HepG2 (cell line): ENCODE measurements around the gene LCN2. TPM values are rescaled to one million over a fixed set of nuclear protein-coding genes. Genes with fewer than 3 reads are reported as not detected.

Experiments
- ARNT2 ChIP-seq: sonication (generic); formaldehyde crosslinking; IDR thresholded peaks from 2 replicates; pipeline ENCODE4 v1.8.0; 2022; ENCODE audit warnings: mild to moderate bottlenecking, low read depth, missing genetic modification reagents, moderate library complexity
- DMAP1 ChIP-seq: IDR thresholded peaks from 2 replicates; pipeline ENCODE4 v1.6.1; 2016
- EED ChIP-seq: sonication (generic); formaldehyde crosslinking; IDR thresholded peaks from 2 replicates; pipeline ENCODE4 v1.5.0; 2020; ENCODE audit warnings: mild to moderate bottlenecking, missing genetic modification reagents
- IRX3 ChIP-seq: sonication (generic); formaldehyde crosslinking; IDR thresholded peaks from 2 replicates; pipeline ENCODE4 v1.8.1; 2023; ENCODE audit warnings: mild to moderate bottlenecking, low read depth, missing genetic modification reagents, borderline replicate concordance
- JUND ChIP-seq: sonication (generic); formaldehyde crosslinking; IDR thresholded peaks from 2 replicates; pipeline ENCODE4 v1.8.0; 2022; ENCODE audit warnings: mild to moderate bottlenecking, missing genetic modification reagents
- SMC3 ChIP-seq: IDR thresholded peaks from 2 replicates; pipeline ENCODE4 v1.6.1; 2011; ENCODE audit warnings: low read length, improper control_type of control experiment
- SP2 ChIP-seq: sonication (generic); formaldehyde crosslinking; IDR thresholded peaks from 2 replicates; pipeline ENCODE4 v1.5.1; 2020; ENCODE audit warnings: mild to moderate bottlenecking, missing genetic modification reagents
- SYNCRIP ChIP-seq: fragments of 200-400 bp; formaldehyde crosslinking; IDR thresholded peaks from 2 replicates; pipeline ENCODE4 v1.6.1; 2018; ENCODE audit warnings: mild to moderate bottlenecking, low read depth, low read length; ENCODE audit not compliant: insufficient read depth
- TARDBP ChIP-seq: sonication (generic); formaldehyde crosslinking; IDR thresholded peaks from 2 replicates; pipeline ENCODE4 v1.8.0; 2022; ENCODE audit warnings: mild to moderate bottlenecking, missing genetic modification reagents
- YEATS2 ChIP-seq: sonication (generic); formaldehyde crosslinking; IDR thresholded peaks from 2 replicates; pipeline ENCODE4 v1.4.0; 2020; ENCODE audit warnings: missing genetic modification reagents, borderline replicate concordance
- ZFP62 ChIP-seq: sonication (generic); formaldehyde crosslinking; IDR thresholded peaks from 2 replicates; pipeline ENCODE4 v1.4.0; 2020; ENCODE audit warnings: missing genetic modification reagents
- ZNF331 ChIP-seq: sonication (generic); formaldehyde crosslinking; IDR thresholded peaks from 2 replicates; pipeline ENCODE4 v1.4.0; 2020; ENCODE audit warnings: missing genetic modification reagents
- ZNF441 ChIP-seq: sonication (generic); formaldehyde crosslinking; IDR thresholded peaks from 2 replicates; pipeline ENCODE4 v1.7.0; 2021; ENCODE audit warnings: missing genetic modification reagents, borderline replicate concordance
- ZNF562 ChIP-seq: sonication (generic); formaldehyde crosslinking; IDR thresholded peaks from 2 replicates; pipeline ENCODE4 v1.8.0; 2022; ENCODE audit warnings: missing genetic modification reagents, borderline replicate concordance
- polyA plus RNA-seq, 8 experiments: library from polyadenylated mRNA; depleted of rRNA in 3 of 8; stranded (reverse) in 7 of 8; unstranded in 1 of 8; fragments of >200 nt; fragmentation: Illumina TruSeq in 4 of 8; extraction: Trizol in 4 of 8; gene quantifications; 2 replicates each; pipeline versions ENCODE4 v1.2.1 to v1.2.3, GENCODE V29; 2011 to 2016; ENCODE audit warnings: low read depth in 4 of 8, missing spikeins in 1 of 8, mixed read lengths in 1 of 8; ENCODE audit not compliant: insufficient read depth in 1 of 8
- total RNA-seq, 5 experiments: library from RNA; depleted of rRNA; stranded (reverse); fragments of >200 nt; fragmentation: Illumina TruSeq; extraction: Trizol; gene quantifications; 2 replicates each; pipeline ENCODE4 v1.2.3, GENCODE V29; 2016; ENCODE audit warnings: low read depth in 1 of 5
- TF ChIP-seq, protein P1 (sequence below): sonication (generic); formaldehyde crosslinking; IDR thresholded peaks from 2 replicates; pipeline ENCODE4 v1.4.0; 2020; ENCODE audit warnings: missing genetic modification reagents, low read depth, mild to moderate bottlenecking, borderline replicate concordance
- TF ChIP-seq, protein P2 (sequence below): sonication (generic); formaldehyde crosslinking; IDR thresholded peaks from 2 replicates; pipeline ENCODE4 v1.4.0; 2020; ENCODE audit warnings: mild to moderate bottlenecking, missing genetic modification reagents
- TF ChIP-seq, protein P3 (sequence below): sonication (generic); formaldehyde crosslinking; IDR thresholded peaks from 2 replicates; pipeline ENCODE4 v1.4.0; 2020; ENCODE audit warnings: missing genetic modification reagents, mild to moderate bottlenecking, borderline replicate concordance
- TF ChIP-seq, protein P4 (sequence below): sonication (generic); formaldehyde crosslinking; IDR thresholded peaks from 2 replicates; pipeline ENCODE4 v1.5.0; 2020; ENCODE audit warnings: missing genetic modification reagents
- TF ChIP-seq, protein P5 (sequence below): sonication (generic); formaldehyde crosslinking; IDR thresholded peaks from 2 replicates; pipeline ENCODE4 v1.5.1; 2020; ENCODE audit warnings: mild to moderate bottlenecking, missing genetic modification reagents, moderate library complexity
- TF ChIP-seq, protein P6 (sequence below): fragments of 450-650 bp; IDR thresholded peaks from 2 replicates; pipeline ENCODE4 v1.6.1; 2017

Gene LCN2
- total and polyA plus RNA-seq, 2 of the 13 experiments (the other 11 are each of a cell fraction or from before 2014, with no cell fraction given), result 0.38 to 1.4 TPM

DNA sequence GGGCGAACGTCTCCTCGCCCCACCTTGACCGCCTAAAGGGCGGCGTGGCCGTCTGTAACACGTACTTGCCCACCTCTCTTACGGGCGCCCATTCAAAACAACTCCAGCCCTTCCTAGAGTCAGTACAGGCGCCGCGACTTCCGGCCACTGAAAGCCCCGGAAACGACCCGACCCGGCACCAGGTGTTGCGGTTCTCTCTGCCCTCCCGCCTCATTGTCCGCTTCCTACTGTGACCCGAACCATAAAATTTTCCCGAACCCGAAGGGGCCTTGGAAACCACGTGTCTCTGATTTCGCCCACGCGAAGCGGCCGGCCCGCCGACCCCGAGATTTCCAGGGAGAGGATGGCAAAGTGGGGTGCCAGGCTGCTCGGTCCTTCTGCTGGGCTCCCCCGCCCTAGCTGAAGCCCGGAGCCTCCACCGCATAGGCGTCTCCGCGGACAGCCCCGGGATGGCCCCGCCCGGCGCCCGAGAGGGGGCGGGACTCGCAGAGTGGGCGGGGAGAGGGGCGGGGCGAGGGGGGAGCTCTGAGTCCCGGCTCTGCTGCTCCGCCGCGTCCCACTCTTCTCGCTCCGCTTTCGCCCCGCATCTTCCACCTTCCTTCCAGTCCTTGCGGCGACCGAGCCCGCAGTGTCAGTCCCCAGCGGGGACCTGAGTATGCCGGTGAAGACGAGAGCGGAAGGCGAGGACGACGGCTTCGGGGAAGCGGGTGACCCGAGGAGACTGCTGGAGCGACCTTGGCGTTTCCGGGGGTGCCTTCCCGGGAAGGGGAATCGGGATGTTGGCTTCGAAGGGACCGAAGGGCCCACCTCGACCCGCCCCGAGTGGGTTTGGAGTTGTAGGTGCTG, 21.0 kb upstream of the LCN2 start (continued):
- TF ChIP-seq, protein P1, sequence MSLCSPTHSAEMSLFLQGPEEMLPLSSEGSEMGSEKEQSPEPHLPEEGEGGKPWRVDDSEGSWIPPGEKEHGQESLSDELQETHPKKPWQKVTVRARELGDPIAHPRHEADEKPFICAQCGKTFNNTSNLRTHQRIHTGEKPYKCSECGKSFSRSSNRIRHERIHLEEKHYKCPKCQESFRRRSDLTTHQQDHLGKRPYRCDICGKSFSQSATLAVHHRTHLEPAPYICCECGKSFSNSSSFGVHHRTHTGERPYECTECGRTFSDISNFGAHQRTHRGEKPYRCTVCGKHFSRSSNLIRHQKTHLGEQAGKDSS (CRISPR knock-in tag), result no peak
- TF ChIP-seq, protein P2, sequence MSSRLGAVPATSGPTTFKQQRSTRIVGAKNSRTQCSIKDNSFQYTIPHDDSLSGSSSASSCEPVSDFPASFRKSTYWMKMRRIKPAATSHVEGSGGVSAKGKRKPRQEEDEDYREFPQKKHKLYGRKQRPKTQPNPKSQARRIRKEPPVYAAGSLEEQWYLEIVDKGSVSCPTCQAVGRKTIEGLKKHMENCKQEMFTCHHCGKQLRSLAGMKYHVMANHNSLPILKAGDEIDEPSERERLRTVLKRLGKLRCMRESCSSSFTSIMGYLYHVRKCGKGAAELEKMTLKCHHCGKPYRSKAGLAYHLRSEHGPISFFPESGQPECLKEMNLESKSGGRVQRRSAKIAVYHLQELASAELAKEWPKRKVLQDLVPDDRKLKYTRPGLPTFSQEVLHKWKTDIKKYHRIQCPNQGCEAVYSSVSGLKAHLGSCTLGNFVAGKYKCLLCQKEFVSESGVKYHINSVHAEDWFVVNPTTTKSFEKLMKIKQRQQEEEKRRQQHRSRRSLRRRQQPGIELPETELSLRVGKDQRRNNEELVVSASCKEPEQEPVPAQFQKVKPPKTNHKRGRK (CRISPR knock-in tag), result no peak
- no peak for TF ChIP-seq SP2 (CRISPR knock-in tag)
- TF ChIP-seq SMC3, result no peak
- TF ChIP-seq, protein P3, sequence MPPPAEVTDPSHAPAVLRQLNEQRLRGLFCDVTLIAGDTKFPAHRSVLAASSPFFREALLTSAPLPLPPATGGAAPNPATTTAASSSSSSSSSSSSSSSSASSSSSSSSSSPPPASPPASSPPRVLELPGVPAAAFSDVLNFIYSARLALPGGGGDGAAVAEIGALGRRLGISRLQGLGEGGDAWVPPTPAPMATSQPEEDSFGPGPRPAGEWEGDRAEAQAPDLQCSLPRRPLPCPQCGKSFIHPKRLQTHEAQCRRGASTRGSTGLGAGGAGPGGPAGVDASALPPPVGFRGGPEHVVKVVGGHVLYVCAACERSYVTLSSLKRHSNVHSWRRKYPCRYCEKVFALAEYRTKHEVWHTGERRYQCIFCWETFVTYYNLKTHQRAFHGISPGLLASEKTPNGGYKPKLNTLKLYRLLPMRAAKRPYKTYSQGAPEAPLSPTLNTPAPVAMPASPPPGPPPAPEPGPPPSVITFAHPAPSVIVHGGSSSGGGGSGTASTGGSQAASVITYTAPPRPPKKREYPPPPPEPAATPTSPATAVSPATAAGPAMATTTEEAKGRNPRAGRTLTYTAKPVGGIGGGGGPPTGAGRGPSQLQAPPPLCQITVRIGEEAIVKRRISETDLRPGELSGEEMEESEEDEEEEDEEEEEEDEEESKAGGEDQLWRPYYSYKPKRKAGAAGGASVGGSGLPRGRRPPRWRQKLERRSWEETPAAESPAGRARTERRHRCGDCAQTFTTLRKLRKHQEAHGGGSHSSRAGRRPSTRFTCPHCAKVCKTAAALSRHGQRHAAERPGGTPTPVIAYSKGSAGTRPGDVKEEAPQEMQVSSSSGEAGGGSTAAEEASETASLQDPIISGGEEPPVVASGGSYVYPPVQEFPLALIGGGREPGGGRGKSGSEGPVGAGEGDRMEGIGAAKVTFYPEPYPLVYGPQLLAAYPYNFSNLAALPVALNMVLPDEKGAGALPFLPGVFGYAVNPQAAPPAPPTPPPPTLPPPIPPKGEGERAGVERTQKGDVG (CRISPR knock-in tag), result no peak
- no peak for TF ChIP-seq ZFP62
- TF ChIP-seq ZNF441 (CRISPR knock-in tag), result no peak
- peak; percentile 74; the same call in 1 of the 2 replicates for TF ChIP-seq YEATS2 (CRISPR knock-in tag)
- TF ChIP-seq, protein P4, sequence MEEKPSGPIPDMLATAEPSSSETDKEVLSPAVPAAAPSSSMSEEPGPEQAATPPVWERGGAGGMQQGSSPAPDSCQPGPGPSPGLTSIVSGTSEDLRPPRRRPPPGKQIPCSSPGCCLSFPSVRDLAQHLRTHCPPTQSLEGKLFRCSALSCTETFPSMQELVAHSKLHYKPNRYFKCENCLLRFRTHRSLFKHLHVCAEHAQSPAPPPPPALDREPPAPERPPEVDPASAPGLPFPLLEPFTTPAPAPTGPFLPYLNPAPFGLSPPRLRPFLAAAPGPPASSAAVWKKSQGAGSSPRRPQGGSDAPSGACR (CRISPR knock-in tag), result no peak
- no peak for TF ChIP-seq ZNF562 (CRISPR knock-in tag)
- peak; percentile 74 for TF ChIP-seq ARNT2
- TF ChIP-seq ZNF331 (CRISPR knock-in tag), result peak; percentile 26; the same call in 1 of the 2 replicates
- TF ChIP-seq, protein P5, sequence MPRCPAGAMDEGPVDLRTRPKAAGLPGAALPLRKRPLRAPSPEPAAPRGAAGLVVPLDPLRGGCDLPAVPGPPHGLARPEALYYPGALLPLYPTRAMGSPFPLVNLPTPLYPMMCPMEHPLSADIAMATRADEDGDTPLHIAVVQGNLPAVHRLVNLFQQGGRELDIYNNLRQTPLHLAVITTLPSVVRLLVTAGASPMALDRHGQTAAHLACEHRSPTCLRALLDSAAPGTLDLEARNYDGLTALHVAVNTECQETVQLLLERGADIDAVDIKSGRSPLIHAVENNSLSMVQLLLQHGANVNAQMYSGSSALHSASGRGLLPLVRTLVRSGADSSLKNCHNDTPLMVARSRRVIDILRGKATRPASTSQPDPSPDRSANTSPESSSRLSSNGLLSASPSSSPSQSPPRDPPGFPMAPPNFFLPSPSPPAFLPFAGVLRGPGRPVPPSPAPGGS (CRISPR knock-in tag), result peak; percentile 43; the same call in 1 of the 2 replicates
- no peak for TF ChIP-seq EED (CRISPR knock-in tag)
- no peak for TF ChIP-seq IRX3
- TF ChIP-seq TARDBP (CRISPR knock-in tag), result no peak
- TF ChIP-seq SYNCRIP, result no peak
- TF ChIP-seq DMAP1, result peak; percentile 75; the same call in 1 of the 2 replicates
- TF ChIP-seq JUND (CRISPR knock-in tag), result no peak
- TF ChIP-seq, protein P6, sequence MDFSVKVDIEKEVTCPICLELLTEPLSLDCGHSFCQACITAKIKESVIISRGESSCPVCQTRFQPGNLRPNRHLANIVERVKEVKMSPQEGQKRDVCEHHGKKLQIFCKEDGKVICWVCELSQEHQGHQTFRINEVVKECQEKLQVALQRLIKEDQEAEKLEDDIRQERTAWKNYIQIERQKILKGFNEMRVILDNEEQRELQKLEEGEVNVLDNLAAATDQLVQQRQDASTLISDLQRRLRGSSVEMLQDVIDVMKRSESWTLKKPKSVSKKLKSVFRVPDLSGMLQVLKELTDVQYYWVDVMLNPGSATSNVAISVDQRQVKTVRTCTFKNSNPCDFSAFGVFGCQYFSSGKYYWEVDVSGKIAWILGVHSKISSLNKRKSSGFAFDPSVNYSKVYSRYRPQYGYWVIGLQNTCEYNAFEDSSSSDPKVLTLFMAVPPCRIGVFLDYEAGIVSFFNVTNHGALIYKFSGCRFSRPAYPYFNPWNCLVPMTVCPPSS, result no peak
